Adipose tissue (tissue), 3 donors: ENCODE results near the gene RAB3GAP2. TPM values are rescaled to one million over a fixed set of nuclear protein-coding genes. Genes with fewer than 3 reads are reported as not detected.
"Not testable (repeated sequence)": the region's sequence is repeated elsewhere in the genome, so short reads cannot be mapped to it uniquely, and the experiment has no call there.

Experiments used
- H3K27ac ChIP-seq: one replicate; pipeline ENCODE4 v1.5.1; 2013; ENCODE audit warnings: low read depth, low read length
- WGBS, 3 donors: extraction: QIAGEN DNeasy Blood & Tissue Kit; methylation state at CpG; one replicate each; pipeline ENCODE4 v1.1.7; 2013; 5-methylcytosine and 5-hydroxymethylcytosine counted together
- polyA plus RNA-seq, 3 donors: library from polyadenylated mRNA; stranded (reverse); fragments of 200-250 nt; gene quantifications; one replicate each; pipeline ENCODE4 v1.2.3, GENCODE V29; 2013
- donor health status: healthy with polysubstance abuse.
- donor health status: Bipolar disorder and iron deficiency.
- donor health status: healthy.

The RAB3GAP2 gene
- polyA plus RNA-seq, 3 donors, result 4.5 to 8.4 (median 8.4) TPM

GRCh38 chr1:220169887-220170286, 102.4 kb downstream of the RAB3GAP2 start:
- H3K27ac ChIP-seq, result not testable (repeated sequence)
- 96 to 99% (median 98%) methylated on average over 4 of the region's 4 CpGs for WGBS, 3 donors

GRCh38 chr1:220166853-220167252, 105.4 kb downstream of the RAB3GAP2 start:
- 88 to 98% (median 96%) methylated on average over 4 of the region's 4 CpGs for WGBS, 3 donors
- no peak overlapping the region for H3K27ac ChIP-seq

- whole genome bisulfite sequencing, 3 donors, result 47 to 72% (median 64%) methylated on average over 2 of the region's 2 CpGs
- H3K27ac ChIP-seq, result no peak overlapping the region
Observed at GRCh38 chr1:220164517-220164916, 107.7 kb downstream of the RAB3GAP2 start.

GRCh38 chr1:220164116-220164515, 108.1 kb downstream of the RAB3GAP2 start:
- H3K27ac ChIP-seq, result no peak overlapping the region
- 86 to 100% (median 97%) methylated on average over 1 of the region's 1 CpG for WGBS, 3 donors

- 84 to 100% (median 90%) methylated on average over 1 of the region's 1 CpG for WGBS, 3 donors
- H3K27ac ChIP-seq, result no peak overlapping the region
Observed at GRCh38 chr1:220160027-220160426, 112.2 kb downstream of the RAB3GAP2 start.

GRCh38 chr1:220159041-220159440, 113.2 kb downstream of the RAB3GAP2 start:
- H3K27ac ChIP-seq, result no peak overlapping the region
- 80 to 96% (median 93%) methylated on average over 3 of the region's 3 CpGs for WGBS, 3 donors

GRCh38 chr1:220158530-220158929, 113.7 kb downstream of the RAB3GAP2 start:
- WGBS, 3 donors, result 90 to 99% (median 98%) methylated on average over 7 of the region's 7 CpGs
- H3K27ac ChIP-seq, result not testable (repeated sequence)

GRCh38 chr1:220157738-220158137, 114.5 kb downstream of the RAB3GAP2 start:
- 53 to 82% (median 60%) methylated on average over 2 of the region's 2 CpGs for WGBS, 3 donors
- no peak overlapping the region for H3K27ac ChIP-seq

- no peak overlapping the region for H3K27ac ChIP-seq
- whole genome bisulfite sequencing, 3 donors, result 95 to 97% (median 96%) methylated on average over 4 of the region's 4 CpGs
Observed at GRCh38 chr1:220156620-220157146, 115.6 kb downstream of the RAB3GAP2 start.

GRCh38 chr1:220153147-220153546, 119.1 kb downstream of the RAB3GAP2 start:
- H3K27ac ChIP-seq, result no peak overlapping the region

- H3K27ac ChIP-seq, result no peak overlapping the region
- WGBS, 3 donors, result 40 to 63% (median 46%) methylated on average over 3 of the region's 3 CpGs
Observed at GRCh38 chr1:220151454-220151853, 120.8 kb downstream of the RAB3GAP2 start.

- H3K27ac ChIP-seq, result no peak overlapping the region
- WGBS, 3 donors, result 76 to 97% (median 92%) methylated on average over 1 of the region's 1 CpG
Observed at GRCh38 chr1:220149742-220150141, 122.5 kb downstream of the RAB3GAP2 start.

- no peak overlapping the region for H3K27ac ChIP-seq
- 87 to 91% (median 88%) methylated on average over 5 of the region's 5 CpGs for WGBS, 3 donors
Observed at GRCh38 chr1:220144051-220144450, 128.2 kb downstream of the RAB3GAP2 start.

- 82 to 87% (median 87%) methylated on average over 6 of the region's 6 CpGs for WGBS, 3 donors
- no peak overlapping the region for H3K27ac ChIP-seq
Observed at GRCh38 chr1:220139966-220140365, 132.3 kb downstream of the RAB3GAP2 start.

GRCh38 chr1:220137019-220137786, 135.1 kb downstream of the RAB3GAP2 start:
- H3K27ac ChIP-seq, result no peak overlapping the region

GRCh38 chr1:220135755-220136154, 136.5 kb downstream of the RAB3GAP2 start:
- 86 to 99% (median 93%) methylated on average over 2 of the region's 2 CpGs for WGBS, 3 donors
- no peak overlapping the region for H3K27ac ChIP-seq

More at GRCh38 chr1:220137019-220137786, 135.1 kb downstream of the RAB3GAP2 start:
- 58 to 83% (median 67%) methylated on average over 9 of the region's 9 CpGs for WGBS, 3 donors

GRCh38 chr1:220129479-220130210, 142.6 kb downstream of the RAB3GAP2 start:
- no peak overlapping the region for H3K27ac ChIP-seq

- WGBS, 3 donors, result 88 to 91% (median 91%) methylated on average over 3 of the region's 3 CpGs
- H3K27ac ChIP-seq, result no peak overlapping the region
Observed at GRCh38 chr1:220127076-220127475, 145.2 kb downstream of the RAB3GAP2 start.

- 16 to 20% (median 17%) methylated on average over 1 of the region's 1 CpG for WGBS, 3 donors
- no peak overlapping the region for H3K27ac ChIP-seq
Observed at GRCh38 chr1:220124542-220124941, 147.7 kb downstream of the RAB3GAP2 start.

GRCh38 chr1:220123889-220124288, 148.4 kb downstream of the RAB3GAP2 start:
- no peak overlapping the region for H3K27ac ChIP-seq
